ENCODE measurements around the gene MS4A6A. TPM values are rescaled to one million over a fixed set of nuclear protein-coding genes. Genes with fewer than 3 reads are reported as not detected.

MS4A6A gene
- total RNA-seq, 1 donor from 2014 or later, result 4.9 TPM

DNA sequence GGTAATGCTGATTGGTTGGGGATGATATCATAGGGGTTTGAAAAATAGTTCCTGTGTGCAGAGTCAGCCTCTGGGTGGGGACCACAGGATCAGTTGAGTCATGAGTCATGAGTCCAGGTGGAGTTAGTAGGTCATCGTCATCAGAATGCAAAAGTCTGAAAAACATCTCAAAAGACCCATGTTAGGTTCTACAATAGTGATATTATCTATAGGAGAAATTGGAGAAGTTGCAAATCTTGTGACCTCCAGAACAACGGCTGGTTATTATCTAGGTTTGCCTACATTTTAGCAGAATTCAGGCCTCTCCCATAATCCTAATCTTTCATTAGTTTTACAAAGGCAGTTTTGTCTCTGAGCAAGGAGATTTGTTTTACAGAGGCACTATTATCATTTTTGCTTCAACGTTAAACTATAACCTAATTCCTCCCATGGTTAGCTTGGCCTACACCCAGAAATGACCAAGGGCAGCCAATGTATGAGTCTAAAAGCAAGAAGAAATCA, 55.5 kb downstream of the MS4A6A start:
- no peak for ATAC-seq

DNA sequence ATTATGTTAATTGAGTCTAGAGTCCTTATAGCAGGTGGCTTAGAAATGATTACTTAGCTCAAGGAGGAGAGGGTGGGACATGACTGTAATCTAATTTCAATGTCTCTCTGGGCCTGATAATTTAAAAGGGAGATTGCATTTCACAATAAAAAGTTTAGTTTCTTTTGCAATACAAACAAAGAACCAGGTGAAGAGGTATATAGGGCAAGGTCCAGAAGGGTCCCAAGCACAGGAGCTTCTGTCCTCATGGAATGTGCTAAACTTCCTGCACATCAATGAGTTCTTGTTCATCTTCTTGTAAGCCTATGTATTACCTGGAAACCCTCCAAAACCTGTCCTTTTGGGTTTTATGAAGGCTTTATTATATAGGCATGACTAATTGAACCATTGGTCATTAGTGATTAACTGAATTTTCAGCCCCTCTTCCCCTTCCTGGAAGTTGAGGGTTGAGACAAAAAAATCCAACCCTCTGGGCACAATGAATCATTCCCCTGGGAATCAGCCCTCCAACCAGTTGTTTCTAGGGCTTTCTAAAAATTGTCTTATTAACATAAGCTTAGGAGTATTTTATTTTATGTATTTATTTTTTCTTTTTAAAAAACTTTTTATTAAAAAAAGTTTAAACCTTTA, 56.8 kb downstream of the MS4A6A start:
- ATAC-seq, result no peak

DNA sequence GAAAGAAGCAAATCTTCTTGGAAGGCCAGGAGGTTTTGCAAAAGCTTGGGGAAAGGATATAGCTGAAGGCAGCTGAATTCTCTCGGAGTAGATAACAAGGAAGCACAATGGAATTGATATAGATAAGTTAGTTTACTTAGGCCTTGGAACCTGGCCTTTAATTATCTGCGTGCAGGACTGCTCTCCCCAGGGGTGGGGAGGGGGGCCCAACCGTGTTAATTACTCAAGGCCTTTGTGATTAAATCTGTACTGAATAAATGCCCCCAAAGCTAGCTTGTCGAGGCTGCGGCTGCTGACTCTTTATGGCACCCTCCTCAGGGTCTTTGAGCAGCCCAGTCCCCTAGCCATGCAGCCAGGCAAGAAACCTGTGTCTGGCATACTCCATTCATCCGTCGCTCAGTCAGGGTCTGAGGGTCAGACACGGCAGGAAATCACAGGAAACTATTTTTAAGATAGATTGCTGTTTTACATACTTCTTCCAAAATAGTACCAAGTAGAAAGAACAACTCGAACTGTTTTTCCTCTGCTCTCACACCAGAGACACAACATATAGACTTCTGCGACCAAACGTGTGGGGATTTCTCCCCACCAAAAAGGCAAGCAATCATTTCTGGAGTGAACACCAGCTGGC, 58.0 kb downstream of the MS4A6A start:
- ATAC-seq, result no peak

Other genes starting within 250 kb of the MS4A6A start
- not detected for gene OOSP1, start 244.7 kb downstream of the MS4A6A start, total RNA-seq
- gene OOSP4A, start 219.1 kb downstream of the MS4A6A start, total RNA-seq, result not detected
- gene OOSP4B, start 165.9 kb downstream of the MS4A6A start, total RNA-seq, result not detected
- not detected for gene OOSP2, start 142.7 kb downstream of the MS4A6A start, total RNA-seq
- gene MS4A3, start 126.4 kb downstream of the MS4A6A start, total RNA-seq, result not detected
- 0.32 TPM for gene MS4A2, start 94.4 kb downstream of the MS4A6A start, total RNA-seq
- 0.64 TPM for gene MS4A4E, start 60.1 kb upstream of the MS4A6A start, total RNA-seq
- 0.24 TPM for gene MS4A4A, start 97.6 kb upstream of the MS4A6A start, total RNA-seq
- gene MS4A6E, start 144.2 kb upstream of the MS4A6A start, total RNA-seq, result not detected
- 1.4 TPM for gene MS4A7, start 195.4 kb upstream of the MS4A6A start, total RNA-seq
- 0.08 TPM for gene MS4A14, start 213.4 kb upstream of the MS4A6A start, total RNA-seq
- not detected for gene MS4A5, start 246.5 kb upstream of the MS4A6A start, total RNA-seq